Measurements from ENCODE around the gene RALGAPA2.

The RALGAPA2 gene

GRCh38 chr20:20611167-20611566 lies 101.3 kb downstream of the RALGAPA2 start:
- H3K36me3 ChIP-seq (ENCODE audit: insufficient read depth, low read length), result no peaks in the 10 kb centered on the region; the same call in 1 of the 2 replicates
- no peak overlapping the region for H3K4me3 ChIP-seq (ENCODE audit: low read length, poor library complexity, severe bottlenecking)
- no peak overlapping the region for H2AFZ ChIP-seq (ENCODE audit: low read length)
- H3K9me3 ChIP-seq (ENCODE audit: insufficient read depth, low read depth, low read length), result no peaks in the 10 kb centered on the region
- H3F3A ChIP-seq (ENCODE audit: low read depth), result no peaks in the 10 kb centered on the region
- no peak overlapping the region for H3K4me2 ChIP-seq (ENCODE audit: low read depth, low read length, poor library complexity, severe bottlenecking)
- H3K79me2 ChIP-seq (ENCODE audit: insufficient read depth, low read length), result no peaks in the 10 kb centered on the region
- no peaks in the 10 kb centered on the region for H3K9me2 ChIP-seq (replicated peaks; ENCODE audit: low read depth, low read length)
- no peaks in the 10 kb centered on the region for H3K27me3 ChIP-seq (ENCODE audit: insufficient read depth, low read length, poor library complexity, severe bottlenecking)
- peaks cover 17% of the 10 kb centered on the region for H3K4me1 ChIP-seq (ENCODE audit: insufficient read depth, low read length, poor library complexity, severe bottlenecking)
- H3K9ac ChIP-seq (ENCODE audit: low read depth, low read length, poor library complexity, severe bottlenecking), result no peak overlapping the region
- TF ChIP-seq EZH2phosphoT487 (IDR thresholded peaks at IDR 0.05; ENCODE audit: borderline replicate concordance) (no peak), CTCF (conservative IDR thresholded peaks at IDR 0.05; ENCODE audit: low read length) (no peak)
- H4K20me1 ChIP-seq (ENCODE audit: insufficient read depth, low read length, poor library complexity, severe bottlenecking), result no peaks in the 10 kb centered on the region

GRCh38 chr20:20609522-20609921 lies 102.9 kb downstream of the RALGAPA2 start:
- H3K4me2 ChIP-seq (ENCODE audit: low read depth, low read length, poor library complexity, severe bottlenecking), result no peak overlapping the region
- H3K9me3 ChIP-seq (ENCODE audit: insufficient read depth, low read depth, low read length), result no peaks in the 10 kb centered on the region
- no peak overlapping the region for H3K4me3 ChIP-seq (ENCODE audit: low read length, poor library complexity, severe bottlenecking)
- no peaks in the 10 kb centered on the region for H3F3A ChIP-seq (ENCODE audit: low read depth)
- H3K79me2 ChIP-seq (ENCODE audit: insufficient read depth, low read length), result no peaks in the 10 kb centered on the region
- H3K4me1 ChIP-seq (ENCODE audit: insufficient read depth, low read length, poor library complexity, severe bottlenecking), result peaks cover 17% of the 10 kb centered on the region
- no peaks in the 10 kb centered on the region for H4K20me1 ChIP-seq (ENCODE audit: insufficient read depth, low read length, poor library complexity, severe bottlenecking)
- H3K9me2 ChIP-seq (replicated peaks; ENCODE audit: low read depth, low read length), result no peaks in the 10 kb centered on the region
- H3K36me3 ChIP-seq (ENCODE audit: insufficient read depth, low read length), result no peaks in the 10 kb centered on the region; the same call in 1 of the 2 replicates
- H2AFZ ChIP-seq (ENCODE audit: low read length), result no peak overlapping the region
- no peaks in the 10 kb centered on the region for H3K27me3 ChIP-seq (ENCODE audit: insufficient read depth, low read length, poor library complexity, severe bottlenecking)
- H3K9ac ChIP-seq (ENCODE audit: low read depth, low read length, poor library complexity, severe bottlenecking), result no peak overlapping the region
- TF ChIP-seq CTCF (conservative IDR thresholded peaks at IDR 0.05; ENCODE audit: low read length) (no peak), EZH2phosphoT487 (IDR thresholded peaks at IDR 0.05; ENCODE audit: borderline replicate concordance) (no peak)

- Histone ChIP-seq H3K4me2 (ENCODE audit: low read depth, low read length, poor library complexity, severe bottlenecking) (peak overlapping the region; percentile 45), H2AFZ (ENCODE audit: low read length) (no peak overlapping the region), H3K9me3 (ENCODE audit: insufficient read depth, low read depth, low read length) (no peaks in the 10 kb centered on the region), H3K4me3 (ENCODE audit: low read length, poor library complexity, severe bottlenecking) (no peak overlapping the region), H3K4me1 (ENCODE audit: insufficient read depth, low read length, poor library complexity, severe bottlenecking) (peaks cover 21% of the 10 kb centered on the region), H3F3A (ENCODE audit: low read depth) (no peaks in the 10 kb centered on the region), H3K27me3 (ENCODE audit: insufficient read depth, low read length, poor library complexity, severe bottlenecking) (no peaks in the 10 kb centered on the region), H3K9ac (ENCODE audit: low read depth, low read length, poor library complexity, severe bottlenecking) (no peak overlapping the region), H3K36me3 (ENCODE audit: insufficient read depth, low read length) (no peaks in the 10 kb centered on the region; the same call in 1 of the 2 replicates), H4K20me1 (ENCODE audit: insufficient read depth, low read length, poor library complexity, severe bottlenecking) (no peaks in the 10 kb centered on the region), H3K9me2 (replicated peaks; ENCODE audit: low read depth, low read length) (no peaks in the 10 kb centered on the region), H3K79me2 (ENCODE audit: insufficient read depth, low read length) (no peaks in the 10 kb centered on the region)
- TF ChIP-seq CTCF (conservative IDR thresholded peaks at IDR 0.05; ENCODE audit: low read length), result no peak
- TF ChIP-seq EZH2phosphoT487 (IDR thresholded peaks at IDR 0.05; ENCODE audit: borderline replicate concordance), result no peak
Measured at GRCh38 chr20:20608641-20609040, 103.8 kb downstream of the RALGAPA2 start.
